VCaP (cell line): ENCODE results near the gene ATP5IF1.

Source experiments
- H3K27ac ChIP-seq: fragments of 450-650 bp; 2 replicates; pipeline ENCODE4 v1.5.1; 2017
- TF ChIP-seq, protein P1 (sequence below): fragments of 450-650 bp; conservative IDR thresholded peaks from 2 replicates; pipeline ENCODE4 v1.5.1; 2017; ENCODE audit warnings: mild to moderate bottlenecking, moderate library complexity

ATP5IF1 gene

DNA sequence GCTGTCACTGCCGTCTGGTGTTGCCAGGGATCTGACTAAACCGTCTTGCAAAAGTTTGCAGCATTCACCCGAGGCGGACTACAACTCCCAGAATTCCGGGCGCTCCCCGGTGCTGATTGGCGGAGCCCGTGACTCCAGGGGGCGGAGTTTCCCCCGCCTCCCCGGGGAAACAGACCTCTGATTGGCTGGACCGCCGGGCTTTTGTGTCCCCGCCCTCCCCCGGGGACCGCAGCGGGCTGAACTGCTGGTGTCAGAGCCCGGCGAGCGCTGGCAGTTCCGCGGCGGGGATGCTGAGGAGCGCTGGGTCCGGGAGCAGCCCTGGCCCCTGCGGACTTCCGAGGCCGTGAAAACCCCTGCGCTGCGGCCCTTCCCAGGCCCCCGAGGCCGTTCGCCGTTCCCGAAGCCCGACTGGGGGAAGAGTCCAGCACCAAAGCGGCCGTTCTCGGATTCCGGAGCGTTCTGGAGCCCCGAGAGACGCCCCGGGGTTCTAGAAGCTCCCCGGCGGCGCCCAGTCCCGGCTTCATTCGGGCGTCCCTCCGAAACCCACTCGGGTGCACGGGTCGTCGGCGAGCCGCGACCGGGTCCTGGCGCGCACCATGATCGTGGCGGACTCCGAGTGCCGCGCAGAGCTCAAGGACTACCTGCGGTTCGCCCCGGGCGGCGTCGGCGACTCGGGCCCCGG, 23.5 kb downstream of the ATP5IF1 start, which contains the start of gene SESN2:
SESN2 (plus strand) TSS at position 267 of the 682 bp plus-strand sequence; CDS start at position 597, 330 bp downstream.
- H3K27ac ChIP-seq: peak within 1 kb of the TSS; percentile 74
- TF ChIP-seq, protein P1, sequence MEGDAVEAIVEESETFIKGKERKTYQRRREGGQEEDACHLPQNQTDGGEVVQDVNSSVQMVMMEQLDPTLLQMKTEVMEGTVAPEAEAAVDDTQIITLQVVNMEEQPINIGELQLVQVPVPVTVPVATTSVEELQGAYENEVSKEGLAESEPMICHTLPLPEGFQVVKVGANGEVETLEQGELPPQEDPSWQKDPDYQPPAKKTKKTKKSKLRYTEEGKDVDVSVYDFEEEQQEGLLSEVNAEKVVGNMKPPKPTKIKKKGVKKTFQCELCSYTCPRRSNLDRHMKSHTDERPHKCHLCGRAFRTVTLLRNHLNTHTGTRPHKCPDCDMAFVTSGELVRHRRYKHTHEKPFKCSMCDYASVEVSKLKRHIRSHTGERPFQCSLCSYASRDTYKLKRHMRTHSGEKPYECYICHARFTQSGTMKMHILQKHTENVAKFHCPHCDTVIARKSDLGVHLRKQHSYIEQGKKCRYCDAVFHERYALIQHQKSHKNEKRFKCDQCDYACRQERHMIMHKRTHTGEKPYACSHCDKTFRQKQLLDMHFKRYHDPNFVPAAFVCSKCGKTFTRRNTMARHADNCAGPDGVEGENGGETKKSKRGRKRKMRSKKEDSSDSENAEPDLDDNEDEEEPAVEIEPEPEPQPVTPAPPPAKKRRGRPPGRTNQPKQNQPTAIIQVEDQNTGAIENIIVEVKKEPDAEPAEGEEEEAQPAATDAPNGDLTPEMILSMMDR: no peak

DNA sequence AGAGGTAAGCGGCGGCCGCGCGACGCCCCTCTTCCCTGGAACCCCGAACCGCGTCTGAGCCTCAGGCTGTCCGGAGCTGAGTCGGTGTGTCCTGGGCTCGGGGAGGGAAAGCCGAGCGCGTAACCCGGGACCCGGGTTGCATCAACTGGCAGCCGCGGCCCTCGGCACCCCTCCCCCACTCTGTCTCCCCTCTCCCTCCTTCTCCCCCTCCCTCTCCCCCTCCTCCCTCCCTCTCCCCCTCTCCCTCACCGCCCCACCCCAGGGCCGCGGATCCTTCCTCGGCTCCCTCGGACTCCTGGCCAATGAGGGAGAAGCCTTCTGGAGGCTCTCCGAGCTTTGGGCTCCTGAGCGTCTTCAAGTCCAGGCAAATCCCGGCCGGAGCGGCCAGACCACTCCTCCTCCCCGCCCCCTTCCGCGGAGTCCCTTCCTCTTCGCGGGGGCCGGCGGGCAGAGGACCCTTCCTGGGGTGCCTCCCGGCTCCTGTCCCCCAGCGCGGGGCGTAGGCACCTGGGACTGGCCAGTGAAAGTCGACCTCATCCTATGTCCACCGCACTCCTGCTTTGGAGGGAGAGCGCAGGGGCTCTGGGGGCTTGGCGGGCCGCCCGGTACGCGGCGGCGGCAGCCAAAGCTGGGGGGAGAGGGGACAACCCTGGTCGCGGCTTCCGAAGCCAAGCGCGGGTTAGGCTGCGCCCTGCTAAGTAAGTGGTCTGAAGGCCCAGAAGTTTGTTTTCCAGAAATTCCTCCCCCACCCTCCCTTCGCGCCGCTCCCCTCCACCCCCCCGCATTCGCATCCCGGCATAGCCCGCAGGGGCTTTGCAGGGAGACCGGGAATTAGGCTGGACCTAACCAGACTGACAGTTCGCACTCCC, 24.2 kb downstream of the ATP5IF1 start:
- H3K27ac ChIP-seq: peak overlapping the region; percentile 74
- TF ChIP-seq, protein P1: no peak

DNA sequence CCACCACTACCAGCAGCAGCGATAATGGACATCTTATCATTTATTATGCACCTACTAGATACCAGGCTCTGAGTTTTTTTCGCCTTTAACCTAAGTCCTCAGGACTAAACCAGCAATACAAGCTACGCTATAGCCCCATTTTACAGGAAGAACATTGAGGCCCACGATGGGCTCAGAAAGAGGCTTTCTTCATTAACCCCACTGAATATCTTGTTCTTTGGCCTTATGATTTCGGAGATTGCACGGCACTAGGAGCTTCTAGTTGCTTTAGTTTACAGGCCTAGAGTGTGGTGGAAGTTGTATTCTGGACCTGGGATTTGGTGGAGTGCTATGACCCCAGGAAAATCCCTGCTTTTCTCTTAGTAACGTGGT, 24.9 kb downstream of the ATP5IF1 start:
- peak overlapping the region; percentile 74; the same call in 1 of the 2 replicates for H3K27ac ChIP-seq
- TF ChIP-seq, protein P1: no peak

DNA sequence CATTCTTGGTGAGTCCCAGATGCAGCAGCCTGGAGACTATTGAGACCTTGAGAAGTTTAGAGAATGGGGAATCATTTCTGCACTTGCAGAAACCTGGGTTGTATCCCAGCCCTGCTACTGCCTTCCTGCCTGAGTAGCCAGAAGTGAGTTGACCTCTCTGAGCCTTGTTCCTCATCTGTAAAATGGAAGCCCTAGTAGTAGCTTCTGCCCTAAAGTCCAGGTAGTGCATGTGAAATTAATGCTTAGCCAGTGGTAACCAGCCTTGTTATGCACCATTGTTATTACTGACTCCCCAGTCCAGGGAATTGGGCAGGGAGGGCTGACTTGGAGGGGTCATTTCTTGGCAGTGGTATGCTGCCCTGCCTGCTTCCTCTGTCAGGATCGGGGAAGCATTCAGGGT, 29.0 kb downstream of the ATP5IF1 start:
- H3K27ac ChIP-seq: no peak overlapping the region
- TF ChIP-seq, protein P1: no peak

DNA sequence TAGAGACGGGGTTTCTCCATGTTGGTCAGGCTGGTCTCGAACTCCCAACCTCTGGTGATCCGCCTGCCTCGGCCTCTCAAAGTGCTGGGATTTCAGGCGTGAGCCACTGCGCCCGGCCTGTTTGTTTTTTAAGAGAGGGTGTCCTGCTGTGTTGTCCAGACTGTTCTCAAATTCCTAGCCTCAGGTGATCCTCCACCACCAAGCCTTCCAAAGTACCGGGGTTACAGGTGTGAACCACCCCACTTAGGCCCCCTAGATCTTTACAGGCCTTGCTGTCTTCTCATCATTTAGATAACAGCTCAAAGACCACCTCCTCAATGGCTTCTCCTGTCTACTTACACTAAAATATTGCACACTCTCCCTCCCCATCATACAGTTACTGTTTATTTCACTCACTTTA, 29.7 kb downstream of the ATP5IF1 start:
- H3K27ac ChIP-seq: no peak overlapping the region
- TF ChIP-seq, protein P1: no peak

DNA sequence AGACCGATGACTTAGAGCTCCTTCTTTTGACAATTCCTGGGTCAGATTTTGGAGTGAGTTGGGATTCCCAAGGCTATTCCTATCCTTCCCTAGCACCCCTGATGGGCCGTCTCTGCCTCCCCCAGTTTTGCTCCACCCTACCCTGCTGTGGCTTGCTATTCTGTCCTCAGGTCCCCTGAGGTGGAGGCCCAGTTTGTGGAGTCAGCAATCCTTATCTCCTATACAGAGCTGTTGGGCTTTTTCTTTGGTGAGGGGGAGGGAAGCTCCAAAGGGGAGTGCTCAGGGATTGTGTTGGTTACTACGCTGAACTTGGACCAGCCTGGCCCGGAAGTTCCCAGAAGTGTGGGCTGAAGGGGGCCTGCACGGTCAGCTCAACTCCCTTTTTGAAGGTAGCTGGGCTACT, 31.0 kb downstream of the ATP5IF1 start:
- H3K27ac ChIP-seq: no peak overlapping the region
- TF ChIP-seq, protein P1: no peak

DNA sequence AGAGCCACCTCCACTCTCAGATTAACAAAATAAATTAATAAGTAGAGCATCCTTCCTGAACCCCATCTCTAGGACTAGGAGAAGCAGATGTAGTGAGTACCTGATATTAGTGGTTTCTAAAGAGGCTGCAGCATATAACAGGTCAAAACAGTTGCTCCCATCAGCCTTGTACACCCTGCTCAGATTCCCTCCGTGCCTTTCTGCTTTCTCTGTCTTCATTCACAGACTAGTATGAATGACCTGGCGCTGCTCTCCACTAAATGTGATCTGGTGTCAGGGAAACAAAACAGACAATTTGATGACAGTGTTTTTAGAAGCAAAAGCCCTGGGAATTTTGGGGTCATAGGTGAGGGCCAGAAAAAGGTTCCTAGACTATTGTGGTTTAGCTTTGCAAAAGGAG, 31.7 kb downstream of the ATP5IF1 start:
- no peak overlapping the region for H3K27ac ChIP-seq
- TF ChIP-seq, protein P1: no peak
